Measurements from ENCODE around the gene CLDN9. TPM values are rescaled to one million over a fixed set of nuclear protein-coding genes. Genes with fewer than 3 reads are reported as not detected.
"Not testable (repeated sequence)": the region's sequence is repeated elsewhere in the genome, so short reads cannot be mapped to it uniquely, and the experiment has no call there.

The CLDN9 gene
- total RNA-seq, 1 donor from 2014 or later, result 0.39 TPM

DNA sequence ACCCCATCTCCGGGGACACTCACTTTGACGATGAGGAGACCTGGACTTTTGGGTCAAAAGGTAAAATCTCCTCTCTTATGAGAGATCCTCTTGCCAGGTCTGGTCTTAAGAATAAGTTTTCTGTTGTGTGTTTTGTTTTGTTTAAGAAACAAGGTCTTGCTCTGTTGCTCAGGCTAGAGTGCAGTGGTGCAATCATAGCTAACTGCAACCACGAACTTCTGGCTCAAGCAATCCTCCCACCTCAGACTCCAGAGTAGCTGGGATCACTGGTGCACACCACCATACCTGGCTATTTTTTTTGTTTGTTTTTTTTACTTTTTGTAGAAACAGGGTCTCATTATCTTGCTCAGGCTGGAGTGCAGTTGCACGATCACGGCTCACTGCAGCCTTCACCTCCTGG, 37.8 kb downstream of the CLDN9 start:
- H3K4me1 Mint-ChIP-seq (ENCODE audit: low read depth, unreplicated experiment), result no peaks in the 10 kb centered on the region
- TF ChIP-seq, protein P1, sequence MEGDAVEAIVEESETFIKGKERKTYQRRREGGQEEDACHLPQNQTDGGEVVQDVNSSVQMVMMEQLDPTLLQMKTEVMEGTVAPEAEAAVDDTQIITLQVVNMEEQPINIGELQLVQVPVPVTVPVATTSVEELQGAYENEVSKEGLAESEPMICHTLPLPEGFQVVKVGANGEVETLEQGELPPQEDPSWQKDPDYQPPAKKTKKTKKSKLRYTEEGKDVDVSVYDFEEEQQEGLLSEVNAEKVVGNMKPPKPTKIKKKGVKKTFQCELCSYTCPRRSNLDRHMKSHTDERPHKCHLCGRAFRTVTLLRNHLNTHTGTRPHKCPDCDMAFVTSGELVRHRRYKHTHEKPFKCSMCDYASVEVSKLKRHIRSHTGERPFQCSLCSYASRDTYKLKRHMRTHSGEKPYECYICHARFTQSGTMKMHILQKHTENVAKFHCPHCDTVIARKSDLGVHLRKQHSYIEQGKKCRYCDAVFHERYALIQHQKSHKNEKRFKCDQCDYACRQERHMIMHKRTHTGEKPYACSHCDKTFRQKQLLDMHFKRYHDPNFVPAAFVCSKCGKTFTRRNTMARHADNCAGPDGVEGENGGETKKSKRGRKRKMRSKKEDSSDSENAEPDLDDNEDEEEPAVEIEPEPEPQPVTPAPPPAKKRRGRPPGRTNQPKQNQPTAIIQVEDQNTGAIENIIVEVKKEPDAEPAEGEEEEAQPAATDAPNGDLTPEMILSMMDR (IDR thresholded peaks at IDR 0.05; ENCODE audit: partially characterized antibody, unreplicated experiment), result no peak
- DNase-seq, result no peak
- H3K9me3 Mint-ChIP-seq (ENCODE audit: unreplicated experiment), result peaks cover 4% of the 10 kb centered on the region
- H3K36me3 Mint-ChIP-seq (ENCODE audit: unreplicated experiment), result peaks cover 6% of the 10 kb centered on the region
- no peak overlapping the region for H3K4me3 Mint-ChIP-seq (ENCODE audit: unreplicated experiment)
- H3K27me3 Mint-ChIP-seq (ENCODE audit: unreplicated experiment), result peaks cover 14% of the 10 kb centered on the region
- H3K27ac Mint-ChIP-seq (ENCODE audit: unreplicated experiment), result no peak overlapping the region

- TF ChIP-seq, protein P1 (IDR thresholded peaks at IDR 0.05; ENCODE audit: partially characterized antibody, unreplicated experiment), result no peak
- H3K27ac Mint-ChIP-seq (ENCODE audit: unreplicated experiment), result no peak overlapping the region
- no peak for DNase-seq
- peaks cover 4% of the 10 kb centered on the region for H3K9me3 Mint-ChIP-seq (ENCODE audit: unreplicated experiment)
- H3K4me1 Mint-ChIP-seq (ENCODE audit: low read depth, unreplicated experiment), result no peaks in the 10 kb centered on the region
- H3K4me3 Mint-ChIP-seq (ENCODE audit: unreplicated experiment), result no peak overlapping the region
- H3K36me3 Mint-ChIP-seq (ENCODE audit: unreplicated experiment), result peaks cover 6% of the 10 kb centered on the region
- peaks cover 14% of the 10 kb centered on the region for H3K27me3 Mint-ChIP-seq (ENCODE audit: unreplicated experiment)
These were observed 38.3 kb downstream of the CLDN9 start for GRCh38 chr16:3051009-3051408.

GRCh38 chr16:3051494-3051893, 38.8 kb downstream of the CLDN9 start:
- DNase-seq, result no peak
- Mint-ChIP-seq H3K4me3 (ENCODE audit: unreplicated experiment) (no peak overlapping the region), H3K36me3 (ENCODE audit: unreplicated experiment) (peaks cover 6% of the 10 kb centered on the region), H3K27ac (ENCODE audit: unreplicated experiment) (no peak overlapping the region), H3K27me3 (ENCODE audit: unreplicated experiment) (peaks cover 14% of the 10 kb centered on the region), H3K4me1 (ENCODE audit: low read depth, unreplicated experiment) (no peaks in the 10 kb centered on the region), H3K9me3 (ENCODE audit: unreplicated experiment) (peaks cover 4% of the 10 kb centered on the region)
- TF ChIP-seq, protein P1 (IDR thresholded peaks at IDR 0.05; ENCODE audit: partially characterized antibody, unreplicated experiment), result no peak

- H3K9me3 Mint-ChIP-seq (ENCODE audit: unreplicated experiment); H3K4me1 Mint-ChIP-seq (ENCODE audit: low read depth, unreplicated experiment); H3K36me3 Mint-ChIP-seq (ENCODE audit: unreplicated experiment); DNase-seq; H3K4me3 Mint-ChIP-seq (ENCODE audit: unreplicated experiment); H3K27ac Mint-ChIP-seq (ENCODE audit: unreplicated experiment): not testable (repeated sequence)
- H3K27me3 Mint-ChIP-seq (ENCODE audit: unreplicated experiment), result peaks cover 12% of the 10 kb centered on the region
These were observed 40.0 kb downstream of the CLDN9 start for GRCh38 chr16:3052571-3053329.

DNA sequence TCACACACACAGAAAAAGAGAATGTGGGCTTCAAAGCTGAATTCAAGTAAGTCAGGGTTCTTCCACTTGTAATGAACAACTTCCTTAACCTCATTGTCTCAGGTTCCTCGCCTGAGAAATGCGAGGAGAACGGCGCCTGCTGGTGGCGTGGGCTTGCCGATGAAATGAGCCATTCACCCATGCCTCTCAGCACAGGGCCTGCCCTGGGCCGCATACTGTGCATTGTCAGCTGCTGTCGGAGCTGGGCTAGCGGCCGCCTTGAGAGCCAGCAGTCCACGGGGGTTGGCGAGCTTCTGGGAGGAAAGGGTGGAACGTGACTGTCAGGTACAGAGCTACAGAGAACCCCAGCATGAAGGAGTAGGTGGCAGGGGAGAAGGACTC, 40.6 kb downstream of the CLDN9 start:
- H3K4me3 Mint-ChIP-seq (ENCODE audit: unreplicated experiment); H3K4me1 Mint-ChIP-seq (ENCODE audit: low read depth, unreplicated experiment); H3K27ac Mint-ChIP-seq (ENCODE audit: unreplicated experiment); H3K36me3 Mint-ChIP-seq (ENCODE audit: unreplicated experiment); DNase-seq; H3K9me3 Mint-ChIP-seq (ENCODE audit: unreplicated experiment): not testable (repeated sequence)
- peaks cover 11% of the 10 kb centered on the region for H3K27me3 Mint-ChIP-seq (ENCODE audit: unreplicated experiment)

GRCh38 chr16:3054965-3055733, 42.4 kb downstream of the CLDN9 start:
- Mint-ChIP-seq H3K27ac (ENCODE audit: unreplicated experiment) (no peak overlapping the region), H3K9me3 (ENCODE audit: unreplicated experiment) (peaks cover under 1% of the 10 kb centered on the region), H3K27me3 (ENCODE audit: unreplicated experiment) (peaks cover 9% of the 10 kb centered on the region), H3K4me3 (ENCODE audit: unreplicated experiment) (no peak overlapping the region), H3K4me1 (ENCODE audit: low read depth, unreplicated experiment) (no peaks in the 10 kb centered on the region), H3K36me3 (ENCODE audit: unreplicated experiment) (no peaks in the 10 kb centered on the region)
- DNase-seq, result no peak
- TF ChIP-seq, protein P1 (IDR thresholded peaks at IDR 0.05; ENCODE audit: partially characterized antibody, unreplicated experiment), result no peak

GRCh38 chr16:3055734-3056115, 43.0 kb downstream of the CLDN9 start:
- not testable (repeated sequence) for DNase-seq; H3K4me1 Mint-ChIP-seq (ENCODE audit: low read depth, unreplicated experiment); H3K9me3 Mint-ChIP-seq (ENCODE audit: unreplicated experiment); H3K27me3 Mint-ChIP-seq (ENCODE audit: unreplicated experiment); H3K27ac Mint-ChIP-seq (ENCODE audit: unreplicated experiment); H3K36me3 Mint-ChIP-seq (ENCODE audit: unreplicated experiment); H3K4me3 Mint-ChIP-seq (ENCODE audit: unreplicated experiment)

All from glutamatergic neuron (in vitro differentiated cells).